Measurements from ENCODE around the gene RFX2. TPM values are rescaled to one million over a fixed set of nuclear protein-coding genes. Genes with fewer than 3 reads are reported as not detected.
"Not testable (repeated sequence)": the region's sequence is repeated elsewhere in the genome, so short reads cannot be mapped to it uniquely, and the experiment has no call there.

The RFX2 gene
- total RNA-seq, 4 donors from 2014 or later: 0.31 to 10.5 (median 2.2) TPM

GRCh38 chr19:5990289-5990797 lies 120.0 kb downstream of the RFX2 start:
- Histone ChIP-seq H3K36me3 (no peaks in the 10 kb centered on the region), H3K9me3 (no peaks in the 10 kb centered on the region), H3K27me3 (peaks cover 0 to 3% (median 0%) of the 10 kb centered on the region in 3 donors), H3K27ac (no peak overlapping the region), H3K4me1 (peaks cover 7 to 8% of the 10 kb centered on the region in 2 donors), H3K4me3 (no peak overlapping the region)
- no peak for TF ChIP-seq CTCF (IDR thresholded peaks at IDR 0.05 in 4 of 5, conservative IDR thresholded peaks at IDR 0.05 in 1 of 5)
- no peak for TF ChIP-seq POLR2A (IDR thresholded peaks at IDR 0.05)
- DNase-seq (no peak), ATAC-seq (no peak)
- in situ Hi-C loops (cut with MboI; ENCODE audit: low sequenced_read_pairs in 4 of 4) (no loop called here), intact Hi-C loops (cut with DNase I; ENCODE audit: low total_unique reads) (no loop called here)

GRCh38 chr19:5989388-5990074 lies 120.8 kb downstream of the RFX2 start:
- DNase-seq: no peak
- H3K27me3 ChIP-seq: peaks cover 0 to 3% (median 0%) of the 10 kb centered on the region in 3 donors
- no peaks in the 10 kb centered on the region for H3K9me3 ChIP-seq
- no peaks in the 10 kb centered on the region for H3K36me3 ChIP-seq
- H3K27ac ChIP-seq: no peak overlapping the region
- TF ChIP-seq POLR2A (IDR thresholded peaks at IDR 0.05) (no peak), CTCF (IDR thresholded peaks at IDR 0.05 in 4 of 5, conservative IDR thresholded peaks at IDR 0.05 in 1 of 5) (no peak)
- H3K4me1 ChIP-seq: peaks cover 7 to 8% of the 10 kb centered on the region in 2 donors
- H3K4me3 ChIP-seq: no peak overlapping the region
- ATAC-seq: no peak
- in situ Hi-C loops (cut with MboI; ENCODE audit: low sequenced_read_pairs in 4 of 4) (loop anchor here in 1 of 4 donors (5.0 kb wide), 1 partner anchor 33 kb away; no protein-coding TSS in a partner anchor), intact Hi-C loops (cut with DNase I; ENCODE audit: low total_unique reads) (loop anchor here (5.0 kb wide), 1 partner anchor 138 kb away; no protein-coding TSS in a partner anchor)

GRCh38 chr19:5988517-5989387 lies 121.5 kb downstream of the RFX2 start:
- Histone ChIP-seq H3K27me3 (peaks cover 0 to 2% (median 0%) of the 10 kb centered on the region in 3 donors), H3K27ac (no peak overlapping the region), H3K4me1 (peaks cover 7 to 8% of the 10 kb centered on the region in 2 donors), H3K9me3 (no peaks in the 10 kb centered on the region), H3K36me3 (no peaks in the 10 kb centered on the region), H3K4me3 (no peak overlapping the region)
- no peak for TF ChIP-seq CTCF (IDR thresholded peaks at IDR 0.05 in 4 of 5, conservative IDR thresholded peaks at IDR 0.05 in 1 of 5)
- TF ChIP-seq POLR2A (IDR thresholded peaks at IDR 0.05): no peak
- ATAC-seq: no peak
- in situ Hi-C loops (cut with MboI; ENCODE audit: low sequenced_read_pairs in 4 of 4): loop anchor here in 1 of 4 donors (5.0 kb wide), 1 partner anchor 34 kb away; no protein-coding TSS in a partner anchor
- intact Hi-C loops (cut with DNase I; ENCODE audit: low total_unique reads): loop anchor here (5.0 kb wide), 1 partner anchor 139 kb away; no protein-coding TSS in a partner anchor
- DNase-seq: no peak

- Histone ChIP-seq H3K36me3 (no peaks in the 10 kb centered on the region), H3K4me1 (peaks cover 3 to 8% of the 10 kb centered on the region in 2 donors), H3K27ac (no peak overlapping the region), H3K9me3 (no peaks in the 10 kb centered on the region), H3K27me3 (no peaks in the 10 kb centered on the region), H3K4me3 (peak overlapping the region; percentile 31 to 48 (median 44))
- in situ Hi-C loops (cut with MboI; ENCODE audit: low sequenced_read_pairs in 4 of 4) (loop anchor here in 1 of 4 donors (5.0 kb wide), 1 partner anchor 35 kb away; no protein-coding TSS in a partner anchor), intact Hi-C loops (cut with DNase I; ENCODE audit: low total_unique reads) (loop anchor here (1.0 to 5.0 kb wide), 2 partner anchors 35 to 140 kb away; no protein-coding TSS in a partner anchor)
- TF ChIP-seq CTCF (IDR thresholded peaks at IDR 0.05 in 4 of 5, conservative IDR thresholded peaks at IDR 0.05 in 1 of 5) (peak; percentile 72 to 98 (median 87)), POLR2A (IDR thresholded peaks at IDR 0.05) (no peak)
- ATAC-seq (peak; percentile 77 to 85), DNase-seq (peak; percentile 49 to 64)
Observed at GRCh38 chr19:5987077-5987818, 123.1 kb downstream of the RFX2 start.

- in situ Hi-C loops (cut with MboI; ENCODE audit: low sequenced_read_pairs in 4 of 4): loop anchor here in 1 of 4 donors (5.0 kb wide), 1 partner anchor 36 kb away; no protein-coding TSS in a partner anchor
Observed at GRCh38 chr19:5985837-5986236, 124.5 kb downstream of the RFX2 start.

More at GRCh38 chr19:5985837-5986236, 124.5 kb downstream of the RFX2 start:
- H3K4me1 ChIP-seq, ATAC-seq, H3K9me3 ChIP-seq, H3K4me3 ChIP-seq, H3K27ac ChIP-seq, H3K36me3 ChIP-seq, H3K27me3 ChIP-seq, DNase-seq: not testable (repeated sequence)
- intact Hi-C loops (cut with DNase I; ENCODE audit: low total_unique reads): loop anchor here (5.0 kb wide), 1 partner anchor 141 kb away; no protein-coding TSS in a partner anchor

All from gastrocnemius medialis (tissue), 4 donors.